Uterus (tissue), 2 donors: Measurements from ENCODE around the gene C2.

Experiments used
- POLR2A ChIP-seq, 2 donors: fragments of 450-650 bp; IDR thresholded peaks; one replicate each; pipeline ENCODE4 v1.6.1; 2016; ENCODE audit warnings: antibody characterized with exemption in 2 of 2, mild to moderate bottlenecking in 1 of 2, moderate library complexity in 1 of 2
- TF ChIP-seq, protein P1 (sequence below), 4 experiments: fragments of 200-600 bp in 2 of 4; fragments of 450-650 bp in 2 of 4; sonication (generic) in 2 of 4; IDR thresholded peaks; one replicate each; pipeline ENCODE4 v1.5.1; 2016 to 2019; ENCODE audit warnings: antibody characterized with exemption in 4 of 4, mild to moderate bottlenecking in 2 of 4, moderate library complexity in 1 of 4

DNA sequence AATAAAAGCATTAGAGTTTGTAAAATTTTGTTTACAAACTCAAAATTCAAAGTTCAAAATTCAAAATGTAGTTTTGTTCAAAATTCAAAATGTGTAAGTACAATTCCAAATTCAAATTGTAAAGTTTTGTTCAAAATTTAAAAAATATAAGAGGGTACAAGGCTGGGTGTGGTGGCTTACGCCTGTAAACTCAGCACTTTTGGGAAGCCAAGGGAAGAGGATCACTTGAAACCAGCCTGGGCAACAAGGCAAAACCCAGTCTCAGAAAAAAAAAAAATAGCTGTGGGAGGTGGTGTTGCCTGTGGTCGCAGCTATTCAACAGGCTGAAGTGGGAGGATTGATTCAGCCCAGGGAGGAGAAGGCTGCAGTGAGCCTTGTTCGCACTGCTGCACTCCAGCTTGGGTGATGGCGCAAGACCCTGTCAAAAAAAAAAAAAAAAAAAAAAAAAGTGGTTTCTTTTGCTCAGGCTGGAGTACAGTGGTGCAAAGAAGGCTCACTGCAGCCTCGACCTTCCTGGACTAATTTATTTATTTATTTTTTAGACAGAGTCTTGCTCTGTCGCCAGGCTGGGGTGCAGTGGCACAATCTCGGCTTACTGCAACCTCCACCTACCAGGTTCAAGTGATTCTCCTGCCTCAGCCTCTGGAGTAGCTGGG lies 20.2 kb upstream of the C2 start:
- TF ChIP-seq, protein P1, sequence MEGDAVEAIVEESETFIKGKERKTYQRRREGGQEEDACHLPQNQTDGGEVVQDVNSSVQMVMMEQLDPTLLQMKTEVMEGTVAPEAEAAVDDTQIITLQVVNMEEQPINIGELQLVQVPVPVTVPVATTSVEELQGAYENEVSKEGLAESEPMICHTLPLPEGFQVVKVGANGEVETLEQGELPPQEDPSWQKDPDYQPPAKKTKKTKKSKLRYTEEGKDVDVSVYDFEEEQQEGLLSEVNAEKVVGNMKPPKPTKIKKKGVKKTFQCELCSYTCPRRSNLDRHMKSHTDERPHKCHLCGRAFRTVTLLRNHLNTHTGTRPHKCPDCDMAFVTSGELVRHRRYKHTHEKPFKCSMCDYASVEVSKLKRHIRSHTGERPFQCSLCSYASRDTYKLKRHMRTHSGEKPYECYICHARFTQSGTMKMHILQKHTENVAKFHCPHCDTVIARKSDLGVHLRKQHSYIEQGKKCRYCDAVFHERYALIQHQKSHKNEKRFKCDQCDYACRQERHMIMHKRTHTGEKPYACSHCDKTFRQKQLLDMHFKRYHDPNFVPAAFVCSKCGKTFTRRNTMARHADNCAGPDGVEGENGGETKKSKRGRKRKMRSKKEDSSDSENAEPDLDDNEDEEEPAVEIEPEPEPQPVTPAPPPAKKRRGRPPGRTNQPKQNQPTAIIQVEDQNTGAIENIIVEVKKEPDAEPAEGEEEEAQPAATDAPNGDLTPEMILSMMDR (IDR thresholded peaks at IDR 0.05) = no peak
- TF ChIP-seq POLR2A (IDR thresholded peaks at IDR 0.05) = no peak
